NT2/D1 (cell line): ENCODE data around the gene DIABLO.

Experiments
- DNase-seq: peaks from one replicate; pipeline ENCODE4 v3.0.0-alpha.2; 2011; ENCODE audit warnings: low read depth, low spot score
- H3K27me3 ChIP-seq: 2 replicates; pipeline ENCODE4 v1.6.0; 2011; ENCODE audit warnings: mild to moderate bottlenecking; ENCODE audit not compliant: insufficient read length, insufficient read depth
- H3K36me3 ChIP-seq: 2 replicates; pipeline ENCODE4 v1.6.1; 2011; ENCODE audit warnings: mild to moderate bottlenecking, low read length, mixed read lengths; ENCODE audit not compliant: insufficient read depth, insufficient read length
- H3K4me1 ChIP-seq: 2 replicates; pipeline ENCODE4 v1.5.1; 2011; ENCODE audit not compliant: insufficient read depth, insufficient read length
- H3K4me3 ChIP-seq: 2 replicates; pipeline ENCODE4 v1.5.1; 2011; ENCODE audit warnings: low read depth; ENCODE audit not compliant: insufficient read length
- H3K9ac ChIP-seq: 2 replicates; pipeline ENCODE4 v1.6.0; 2011; ENCODE audit warnings: low read depth; ENCODE audit not compliant: insufficient read length
- H3K9me3 ChIP-seq: 2 replicates; pipeline ENCODE4 v1.5.1; 2011; ENCODE audit warnings: mild to moderate bottlenecking, low read length; ENCODE audit not compliant: insufficient read depth
- SUZ12 ChIP-seq: IDR thresholded peaks from 2 replicates; pipeline ENCODE4 v1.6.1; 2011; ENCODE audit not compliant: insufficient read length, insufficient read depth; ENCODE audit errors: extremely low read depth
- YY1 ChIP-seq: IDR thresholded peaks from 2 replicates; pipeline ENCODE4 v1.6.1; 2011; ENCODE audit not compliant: insufficient read length, insufficient read depth
- ZNF274 ChIP-seq: IDR thresholded peaks from 2 replicates; pipeline ENCODE4 v1.6.1; 2011; ENCODE audit warnings: mild to moderate bottlenecking, low read depth, low read length

The DIABLO gene

DNA sequence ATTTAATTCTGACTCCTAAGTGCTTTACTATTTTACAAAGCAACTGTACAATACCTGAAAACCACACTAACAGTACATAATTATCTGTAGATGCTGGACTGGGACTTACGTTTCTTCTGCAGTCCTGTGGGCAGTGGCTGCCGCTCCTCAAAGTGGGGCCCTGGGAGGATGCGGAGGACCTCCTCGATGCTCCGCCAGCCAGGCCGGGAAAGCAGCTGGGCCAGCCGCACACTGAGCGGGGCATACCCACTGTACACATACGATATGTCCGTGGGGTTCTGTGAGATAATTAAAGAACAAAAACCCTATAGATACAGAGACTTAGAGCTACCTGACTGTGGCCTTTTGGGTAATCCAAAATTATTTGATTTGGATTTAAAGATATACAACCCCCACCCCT is 6.8 kb upstream of the DIABLO start:
- H3K9me3 ChIP-seq = no peaks in the 10 kb centered on the region
- no peak for TF ChIP-seq SUZ12
- no peak for TF ChIP-seq YY1
- TF ChIP-seq ZNF274 = no peak
- H3K36me3 ChIP-seq = peaks cover 74% of the 10 kb centered on the region
- no peaks in the 10 kb centered on the region for H3K4me1 ChIP-seq
- no peak overlapping the region for H3K9ac ChIP-seq
- no peak overlapping the region for H3K4me3 ChIP-seq
- no peaks in the 10 kb centered on the region for H3K27me3 ChIP-seq
- DNase-seq = no peak

DNA sequence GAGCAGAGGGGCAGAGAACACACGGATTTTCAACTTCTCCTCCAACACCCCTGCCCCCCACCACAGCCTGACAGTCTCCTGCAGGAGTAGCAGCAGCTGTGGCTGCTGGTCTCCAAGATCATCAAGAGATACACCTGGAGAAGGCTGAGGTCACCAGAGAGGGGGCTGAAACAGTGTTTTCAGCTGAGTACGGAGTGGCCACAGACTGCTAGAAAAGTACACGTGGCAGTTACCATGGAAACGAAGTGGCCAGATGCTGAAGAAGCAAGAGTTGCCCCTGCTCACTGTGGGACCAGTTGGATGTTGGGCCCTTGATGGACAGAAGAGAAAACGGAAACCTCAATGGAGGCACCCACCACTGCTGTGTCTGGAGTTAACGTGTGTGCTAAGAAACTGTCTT is 4.9 kb upstream of the DIABLO start:
- Histone ChIP-seq H3K27me3 (peaks cover 5% of the 10 kb centered on the region), H3K9me3 (no peaks in the 10 kb centered on the region), H3K9ac (no peak overlapping the region), H3K4me1 (peaks cover 8% of the 10 kb centered on the region), H3K36me3 (peaks cover 70% of the 10 kb centered on the region), H3K4me3 (no peak overlapping the region)
- DNase-seq = no peak
- no peak for TF ChIP-seq SUZ12
- TF ChIP-seq ZNF274 = no peak
- no peak for TF ChIP-seq YY1

DNA sequence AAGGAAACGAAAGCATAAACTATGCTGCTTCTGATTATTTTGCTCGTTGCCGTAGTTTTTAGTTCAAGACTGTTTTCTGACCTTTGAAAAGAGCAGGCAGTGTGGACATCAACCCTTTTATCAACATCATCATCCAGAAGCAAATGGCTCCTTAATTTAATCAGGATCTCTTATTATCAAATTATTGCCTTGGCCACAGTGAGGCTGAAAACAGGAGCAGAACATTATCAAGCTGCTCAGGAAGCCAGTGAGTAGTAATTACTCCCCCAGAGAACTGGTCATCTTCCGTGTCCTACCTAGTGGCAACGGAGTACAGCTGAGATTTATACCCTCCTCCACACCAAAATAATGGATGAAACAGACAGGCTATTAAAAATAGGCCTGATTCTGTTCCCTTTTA is 2.2 kb upstream of the DIABLO start:
- peaks cover 54% of the 10 kb centered on the region for H3K36me3 ChIP-seq
- no peaks in the 10 kb centered on the region for H3K9me3 ChIP-seq
- no peak overlapping the region for H3K9ac ChIP-seq
- TF ChIP-seq YY1 = no peak
- TF ChIP-seq SUZ12 = no peak
- TF ChIP-seq ZNF274 = no peak
- no peak overlapping the region for H3K4me3 ChIP-seq
- peaks cover 5% of the 10 kb centered on the region for H3K27me3 ChIP-seq
- DNase-seq = no peak
- peaks cover 13% of the 10 kb centered on the region for H3K4me1 ChIP-seq

DNA sequence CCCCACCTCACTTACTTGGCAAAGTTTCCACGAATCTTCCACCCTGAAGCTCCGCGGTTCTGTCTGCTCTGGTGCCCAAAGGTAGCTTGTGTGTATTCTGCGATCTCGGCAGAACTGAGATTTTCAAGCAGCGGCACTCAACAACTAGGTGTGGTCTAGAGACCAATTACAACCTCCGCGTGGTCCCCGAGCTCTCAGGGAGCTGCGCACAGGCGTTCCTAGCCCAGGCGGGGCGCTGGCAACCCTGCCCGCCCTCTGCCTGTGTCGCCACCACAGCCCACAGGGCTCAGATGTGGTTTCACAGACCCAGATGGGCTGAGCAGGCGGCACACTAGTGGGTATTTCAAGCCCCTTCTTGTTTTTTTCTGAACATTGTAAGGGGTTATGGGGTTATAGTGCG is 1.5 kb upstream of the DIABLO start:
- Histone ChIP-seq H3K9ac (no peak overlapping the region), H3K9me3 (no peaks in the 10 kb centered on the region), H3K4me1 (peaks cover 13% of the 10 kb centered on the region), H3K36me3 (peaks cover 54% of the 10 kb centered on the region), H3K27me3 (peaks cover 5% of the 10 kb centered on the region), H3K4me3 (no peak overlapping the region)
- DNase-seq = no peak
- no peak for TF ChIP-seq ZNF274
- TF ChIP-seq SUZ12 = no peak
- TF ChIP-seq YY1 = no peak

DNA sequence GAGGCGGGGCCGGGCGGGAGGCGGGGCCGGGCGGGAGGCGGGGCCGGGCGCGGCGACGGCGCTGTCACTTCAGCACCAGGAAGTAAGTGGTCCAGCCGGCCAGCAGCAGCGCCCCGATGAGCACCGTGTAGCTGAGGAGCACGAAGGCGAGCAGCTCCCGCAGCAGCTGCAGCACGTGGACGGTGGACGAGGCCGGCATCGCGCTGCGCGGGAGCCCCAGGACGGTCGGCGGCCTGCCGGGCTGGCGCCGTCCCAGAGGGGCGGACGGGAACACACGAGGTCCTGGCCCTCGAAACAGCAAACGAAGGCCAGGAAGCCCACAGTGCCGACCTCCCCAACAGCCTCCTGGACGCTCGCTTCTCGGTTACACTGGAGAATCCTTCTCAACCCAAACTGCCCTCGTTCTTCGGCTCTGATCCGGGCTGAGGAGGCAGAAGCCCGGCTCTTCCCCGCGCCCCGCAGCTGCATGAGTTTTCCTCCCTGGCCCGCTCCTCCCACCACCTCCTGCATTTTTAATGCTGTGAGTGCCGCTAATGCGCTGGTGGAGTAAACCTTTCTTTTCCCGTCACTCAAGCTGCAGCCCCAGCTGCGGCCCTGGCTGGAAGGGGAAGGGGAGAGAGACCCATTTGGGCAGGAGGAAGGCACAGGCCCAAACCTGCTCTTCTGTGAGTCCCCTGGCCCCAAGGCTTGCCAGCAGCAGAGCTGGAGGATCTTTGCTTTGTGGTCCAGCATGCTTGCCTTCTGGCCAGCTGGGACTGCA is 694 bp upstream of the DIABLO start:
- peak overlapping the region; percentile 16 for H3K4me3 ChIP-seq
- H3K9me3 ChIP-seq = no peaks in the 10 kb centered on the region
- peaks cover 5% of the 10 kb centered on the region for H3K27me3 ChIP-seq
- peaks cover 13% of the 10 kb centered on the region for H3K4me1 ChIP-seq
- peaks cover 55% of the 10 kb centered on the region for H3K36me3 ChIP-seq
- TF ChIP-seq ZNF274 (no peak), SUZ12 (no peak)
- no peak for DNase-seq
- H3K9ac ChIP-seq = no peak overlapping the region

DNA sequence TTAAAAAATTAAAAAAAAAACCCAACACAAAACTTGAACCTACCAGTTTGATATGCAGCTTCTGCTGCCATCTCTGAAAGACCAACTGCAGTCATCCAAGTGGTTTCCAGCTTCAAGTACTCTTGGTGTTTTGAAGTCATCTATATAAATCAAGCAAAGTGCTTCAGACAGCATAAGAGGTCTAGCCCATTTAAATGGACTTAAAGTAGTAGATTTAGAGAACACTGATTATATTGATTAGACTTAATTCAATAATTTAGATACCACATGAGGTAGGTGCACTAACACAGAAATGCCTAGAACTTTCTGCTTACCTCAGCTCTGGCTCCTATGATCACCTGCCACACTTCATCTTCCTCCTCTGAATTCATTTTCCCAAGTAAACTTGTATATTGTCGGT is 9.4 kb downstream of the DIABLO start:
- DNase-seq = no peak
- Histone ChIP-seq H3K27me3 (no peaks in the 10 kb centered on the region), H3K4me1 (no peaks in the 10 kb centered on the region), H3K9me3 (no peaks in the 10 kb centered on the region), H3K4me3 (no peak overlapping the region), H3K36me3 (peaks cover 89% of the 10 kb centered on the region), H3K9ac (no peak overlapping the region)
- no peak for TF ChIP-seq YY1
- TF ChIP-seq SUZ12 = no peak
- TF ChIP-seq ZNF274 = no peak

DNA sequence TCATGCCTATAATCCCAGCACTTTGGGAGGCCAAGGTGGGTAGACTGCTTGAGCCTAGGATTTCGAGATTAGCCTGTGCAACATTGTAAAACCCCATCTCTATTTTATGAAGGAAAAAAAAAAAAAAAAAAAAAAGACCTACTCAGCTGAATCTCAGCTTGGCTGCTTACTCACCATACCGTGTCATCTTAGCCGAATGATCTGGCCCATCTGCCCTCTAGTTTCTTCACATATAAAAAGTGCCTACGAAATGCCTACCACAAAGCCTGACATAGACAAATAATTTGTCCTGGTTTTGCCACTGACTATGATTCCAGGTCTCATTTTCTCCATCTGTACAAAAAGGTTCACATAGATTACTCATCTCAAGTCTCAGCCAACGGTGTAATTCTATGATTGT is 10.1 kb downstream of the DIABLO start:
- no peak overlapping the region for H3K4me3 ChIP-seq
- H3K27me3 ChIP-seq = no peaks in the 10 kb centered on the region
- peaks cover 89% of the 10 kb centered on the region for H3K36me3 ChIP-seq
- no peak for TF ChIP-seq YY1
- TF ChIP-seq ZNF274 = no peak
- TF ChIP-seq SUZ12 = no peak
- DNase-seq = no peak
- no peaks in the 10 kb centered on the region for H3K4me1 ChIP-seq
- H3K9ac ChIP-seq = no peak overlapping the region
- H3K9me3 ChIP-seq = no peaks in the 10 kb centered on the region
